Activated T-helper 1 cell treated with anti-CD3 and anti-CD28 coated beads, Interleukin-2, amount 50 U/mL, for 16 hours (primary cell): ENCODE data around the gene TNFRSF21.
"Not testable (repeated sequence)": the region's sequence is repeated elsewhere in the genome, so short reads cannot be mapped to it uniquely, and the experiment has no call there.

Experiments used
- DNase-seq, 2 donors: peaks; one replicate each; pipeline ENCODE4 v3.0.0-alpha.2; 2020; ENCODE audit warnings: low read depth in 1 of 2, low spot score in 1 of 2

TNFRSF21 gene

GRCh38 chr6:47323321-47323720 is 13.6 kb upstream of the TNFRSF21 start:
- DNase-seq = no peak

- no peak for DNase-seq
These were observed 11.9 kb upstream of the TNFRSF21 start for GRCh38 chr6:47321577-47321976.

GRCh38 chr6:47319867-47320266 is 10.2 kb upstream of the TNFRSF21 start:
- no peak for DNase-seq

GRCh38 chr6:47319382-47319781 is 9.7 kb upstream of the TNFRSF21 start:
- no peak for DNase-seq

- DNase-seq = no peak
These were observed 8.7 kb upstream of the TNFRSF21 start for GRCh38 chr6:47318236-47318989.

GRCh38 chr6:47315181-47315580 is 5.5 kb upstream of the TNFRSF21 start:
- not testable (repeated sequence) for DNase-seq

- no peak for DNase-seq
These were observed 401 bp upstream of the TNFRSF21 start for GRCh38 chr6:47310131-47310480.

- no peak for DNase-seq
These were observed 984 bp downstream of the TNFRSF21 start for GRCh38 chr6:47308552-47309290.

GRCh38 chr6:47308198-47308517 is 1.5 kb downstream of the TNFRSF21 start:
- DNase-seq = no peak

GRCh38 chr6:47307362-47308197 is 2.1 kb downstream of the TNFRSF21 start:
- no peak for DNase-seq

GRCh38 chr6:47306887-47307286 is 2.8 kb downstream of the TNFRSF21 start:
- no peak for DNase-seq

- DNase-seq = no peak
These were observed 5.8 kb downstream of the TNFRSF21 start for GRCh38 chr6:47303861-47304260.

GRCh38 chr6:47303342-47303741 is 6.4 kb downstream of the TNFRSF21 start:
- DNase-seq = no peak

- DNase-seq = no peak
These were observed 7.7 kb downstream of the TNFRSF21 start for GRCh38 chr6:47302043-47302442.

- DNase-seq = no peak
These were observed 8.3 kb downstream of the TNFRSF21 start for GRCh38 chr6:47301441-47301840.

- no peak for DNase-seq
These were observed 9.3 kb downstream of the TNFRSF21 start for GRCh38 chr6:47300417-47300816.

GRCh38 chr6:47299965-47300364 is 9.7 kb downstream of the TNFRSF21 start:
- no peak for DNase-seq

GRCh38 chr6:47298475-47298874 is 11.2 kb downstream of the TNFRSF21 start:
- no peak for DNase-seq

GRCh38 chr6:47294990-47295389 is 14.7 kb downstream of the TNFRSF21 start:
- DNase-seq = no peak

GRCh38 chr6:47292944-47293343 is 16.8 kb downstream of the TNFRSF21 start:
- no peak for DNase-seq

- DNase-seq = no peak
These were observed 17.7 kb downstream of the TNFRSF21 start for GRCh38 chr6:47292027-47292426.
